Epithelial cell of alveolus of lung (primary cell): ENCODE measurements around the gene MUC13. TPM values are rescaled to one million over a fixed set of nuclear protein-coding genes. Genes with fewer than 3 reads are reported as not detected.

Experiments
- total RNA-seq: library from RNA; depleted of rRNA; stranded (reverse); fragments of >200 nt; gene quantifications from 2 replicates; pipeline ENCODE4 v1.2.1, GENCODE V29; 2015

MUC13 gene, protein sequence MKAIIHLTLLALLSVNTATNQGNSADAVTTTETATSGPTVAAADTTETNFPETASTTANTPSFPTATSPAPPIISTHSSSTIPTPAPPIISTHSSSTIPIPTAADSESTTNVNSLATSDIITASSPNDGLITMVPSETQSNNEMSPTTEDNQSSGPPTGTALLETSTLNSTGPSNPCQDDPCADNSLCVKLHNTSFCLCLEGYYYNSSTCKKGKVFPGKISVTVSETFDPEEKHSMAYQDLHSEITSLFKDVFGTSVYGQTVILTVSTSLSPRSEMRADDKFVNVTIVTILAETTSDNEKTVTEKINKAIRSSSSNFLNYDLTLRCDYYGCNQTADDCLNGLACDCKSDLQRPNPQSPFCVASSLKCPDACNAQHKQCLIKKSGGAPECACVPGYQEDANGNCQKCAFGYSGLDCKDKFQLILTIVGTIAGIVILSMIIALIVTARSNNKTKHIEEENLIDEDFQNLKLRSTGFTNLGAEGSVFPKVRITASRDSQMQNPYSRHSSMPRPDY
- not detected in 2 replicates for total RNA-seq

DNA sequence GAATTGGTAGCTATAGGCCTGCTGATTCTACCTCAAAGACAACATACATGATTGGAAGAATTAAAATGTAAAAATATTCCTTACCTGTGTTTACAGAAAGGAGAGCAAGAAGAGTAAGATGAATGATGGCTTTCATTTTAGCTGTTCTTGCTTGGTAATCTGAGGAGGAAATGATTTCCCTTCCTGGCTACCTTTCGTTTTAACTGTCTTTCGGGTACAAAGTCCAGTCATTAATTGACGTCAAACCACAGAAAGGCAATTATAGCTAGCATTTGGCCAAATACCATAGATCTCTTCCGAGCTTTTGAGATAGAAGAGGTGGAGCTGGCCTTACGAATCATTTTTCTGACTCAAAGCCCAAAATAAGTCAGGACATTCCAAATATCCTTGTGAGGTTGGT, at the start of gene MUC13:
Gene MUC13 (minus strand): TSS at position 175 of the 400 bp plus-strand sequence. CDS start 39 bp downstream, at position 136.

DNA sequence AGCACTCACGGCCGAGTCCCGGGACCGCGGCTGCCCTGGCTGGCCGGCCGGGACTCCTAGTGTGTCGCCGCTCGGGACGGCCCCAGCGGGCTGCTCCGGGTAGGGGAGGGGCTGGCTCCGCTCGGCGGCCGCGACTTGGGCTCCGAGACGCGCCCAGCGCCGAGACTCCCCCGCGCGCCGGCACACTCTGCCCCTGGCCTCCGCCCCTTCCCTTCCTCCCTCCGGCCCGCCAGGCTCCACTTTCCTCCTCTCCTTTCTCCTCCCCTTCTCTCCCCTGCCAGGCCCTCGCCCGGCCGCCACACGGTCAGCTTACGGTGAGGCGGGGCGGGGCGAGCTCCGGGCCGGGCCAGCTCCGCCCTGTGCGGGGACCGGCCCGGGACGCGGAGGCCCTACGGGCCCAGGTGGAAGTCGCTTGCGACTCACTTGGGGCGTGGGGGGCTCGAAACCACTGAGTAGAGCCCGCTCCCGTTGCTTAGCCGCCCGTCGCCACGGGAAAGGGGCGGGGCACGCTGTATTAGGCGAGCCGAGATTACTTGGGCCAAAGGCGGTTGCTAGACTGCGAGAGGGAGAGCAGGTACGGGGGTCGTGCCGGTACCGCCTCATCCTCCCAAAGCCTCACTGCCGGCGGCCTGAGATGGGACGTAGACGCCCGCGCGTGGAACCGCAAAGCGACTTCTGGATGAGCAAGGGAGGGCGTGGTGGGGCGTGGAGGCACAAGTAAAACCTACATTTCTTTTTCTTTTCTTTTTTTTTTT, 47.2 kb downstream of the MUC13 start, which contains the start of gene ITGB5:
Gene ITGB5 (minus strand): TSS at position 189 of the 755 bp plus-strand sequence. CDS start 365 bp downstream, outside the sequence.

Other genes starting within 250 kb of the MUC13 start
- gene UMPS, start 204.3 kb downstream of the MUC13 start, total RNA-seq: 10.1 and 29.6 TPM in 2 replicates
- gene ITGB5, start 47.4 kb downstream of the MUC13 start, total RNA-seq: 137 and 281 TPM in 2 replicates
- 100 and 158 TPM in 2 replicates for gene HEG1, start 121.2 kb upstream of the MUC13 start, total RNA-seq